HepG2 (cell line): ENCODE data around the gene LITAFD. TPM values are rescaled to one million over a fixed set of nuclear protein-coding genes. Genes with fewer than 3 reads are reported as not detected.
A peak's percentile ranks its signal among the peaks of the same experiment; 100 is the strongest.

Experiments
- ATF5 ChIP-seq: sonication (generic); formaldehyde crosslinking; IDR thresholded peaks from 2 replicates; pipeline ENCODE4 v1.4.0; 2020; ENCODE audit warnings: mild to moderate bottlenecking, low read depth, missing genetic modification reagents
- ATF7-NPFF ChIP-seq: sonication (generic); formaldehyde crosslinking; IDR thresholded peaks from 2 replicates; pipeline ENCODE4 v1.8.1; 2023; ENCODE audit warnings: mild to moderate bottlenecking, low read depth, missing genetic modification reagents, moderate library complexity
- DPF2 ChIP-seq: sonication (generic); formaldehyde crosslinking; IDR thresholded peaks from 2 replicates; pipeline ENCODE4 v1.4.0; 2020; ENCODE audit warnings: mild to moderate bottlenecking, low read depth, missing genetic modification reagents, borderline replicate concordance
- MAF1 ChIP-seq: sonication (generic); formaldehyde crosslinking; IDR thresholded peaks from 2 replicates; pipeline ENCODE4 v1.5.0; 2020; ENCODE audit warnings: missing genetic modification reagents, borderline replicate concordance
- NR2F6 ChIP-seq, 2 experiments: IDR thresholded peaks; 2 replicates each; pipeline ENCODE4 v1.6.1; 2016; ENCODE audit warnings: antibody characterized with exemption in 1 of 2, mild to moderate bottlenecking in 1 of 2
- POLR2A ChIP-seq, 2 experiments: IDR thresholded peaks; 2 replicates each; pipeline ENCODE4 v1.6.1; 2011; ENCODE audit warnings: low read depth in 2 of 2, low read length in 2 of 2, mild to moderate bottlenecking in 1 of 2, moderate library complexity in 1 of 2; ENCODE audit not compliant: insufficient read depth in 1 of 2
- TFDP2 ChIP-seq: sonication (generic); formaldehyde crosslinking; IDR thresholded peaks from 2 replicates; pipeline ENCODE4 v1.4.0; 2020; ENCODE audit warnings: missing genetic modification reagents
- TSC22D2 ChIP-seq: sonication (generic); formaldehyde crosslinking; IDR thresholded peaks from 2 replicates; pipeline ENCODE4 v1.5.1; 2020; ENCODE audit warnings: missing genetic modification reagents, mild to moderate bottlenecking, borderline replicate concordance
- ZBTB40 ChIP-seq, 2 experiments: fragments of 450-650 bp in 1 of 2; sonication (generic) in 1 of 2; formaldehyde crosslinking in 1 of 2; IDR thresholded peaks; 2 replicates each; pipeline versions ENCODE4 v1.6.1 to v1.8.0; 2016 to 2022; ENCODE audit warnings: antibody characterized with exemption in 1 of 2, mild to moderate bottlenecking in 1 of 2, missing genetic modification reagents in 1 of 2
- ZMYM3 ChIP-seq: sonication (generic); formaldehyde crosslinking; IDR thresholded peaks from 2 replicates; pipeline ENCODE4 v1.5.1; 2020; ENCODE audit warnings: mild to moderate bottlenecking, missing genetic modification reagents
- ZNF263 ChIP-seq: sonication (generic); formaldehyde crosslinking; IDR thresholded peaks from 2 replicates; pipeline ENCODE4 v1.4.0; 2020; ENCODE audit warnings: missing genetic modification reagents
- ZNF550 ChIP-seq: sonication (generic); formaldehyde crosslinking; IDR thresholded peaks from 2 replicates; pipeline ENCODE4 v1.4.0; 2020; ENCODE audit warnings: mild to moderate bottlenecking, missing genetic modification reagents, borderline replicate concordance
- ZNF776 ChIP-seq: sonication (generic); formaldehyde crosslinking; IDR thresholded peaks from 2 replicates; pipeline ENCODE4 v1.4.0; 2020; ENCODE audit warnings: mild to moderate bottlenecking, missing genetic modification reagents
- polyA plus RNA-seq, 8 experiments: library from polyadenylated mRNA; depleted of rRNA in 3 of 8; stranded (reverse) in 7 of 8; unstranded in 1 of 8; fragments of >200 nt; fragmentation: Illumina TruSeq in 4 of 8; extraction: Trizol in 4 of 8; gene quantifications; 2 replicates each; pipeline versions ENCODE4 v1.2.1 to v1.2.3, GENCODE V29; 2011 to 2016; ENCODE audit warnings: low read depth in 4 of 8, missing spikeins in 1 of 8, mixed read lengths in 1 of 8; ENCODE audit not compliant: insufficient read depth in 1 of 8
- total RNA-seq, 5 experiments: library from RNA; depleted of rRNA; stranded (reverse); fragments of >200 nt; fragmentation: Illumina TruSeq; extraction: Trizol; gene quantifications; 2 replicates each; pipeline ENCODE4 v1.2.3, GENCODE V29; 2016; ENCODE audit warnings: low read depth in 1 of 5
- TF ChIP-seq, protein P1 (sequence below): IDR thresholded peaks from 2 replicates; pipeline ENCODE4 v1.6.1; 2016; ENCODE audit warnings: missing genetic modification reagents, missing compliant biosample characterization
- TF ChIP-seq, protein P2 (sequence below): sonication (generic); formaldehyde crosslinking; conservative IDR thresholded peaks from 2 replicates; pipeline ENCODE4 v1.8.1; 2023; ENCODE audit warnings: missing genetic modification reagents

The LITAFD gene
- total and polyA plus RNA-seq, 2 of the 13 experiments (the other 11 are each of a cell fraction or from before 2014, with no cell fraction given) = not detected

DNA sequence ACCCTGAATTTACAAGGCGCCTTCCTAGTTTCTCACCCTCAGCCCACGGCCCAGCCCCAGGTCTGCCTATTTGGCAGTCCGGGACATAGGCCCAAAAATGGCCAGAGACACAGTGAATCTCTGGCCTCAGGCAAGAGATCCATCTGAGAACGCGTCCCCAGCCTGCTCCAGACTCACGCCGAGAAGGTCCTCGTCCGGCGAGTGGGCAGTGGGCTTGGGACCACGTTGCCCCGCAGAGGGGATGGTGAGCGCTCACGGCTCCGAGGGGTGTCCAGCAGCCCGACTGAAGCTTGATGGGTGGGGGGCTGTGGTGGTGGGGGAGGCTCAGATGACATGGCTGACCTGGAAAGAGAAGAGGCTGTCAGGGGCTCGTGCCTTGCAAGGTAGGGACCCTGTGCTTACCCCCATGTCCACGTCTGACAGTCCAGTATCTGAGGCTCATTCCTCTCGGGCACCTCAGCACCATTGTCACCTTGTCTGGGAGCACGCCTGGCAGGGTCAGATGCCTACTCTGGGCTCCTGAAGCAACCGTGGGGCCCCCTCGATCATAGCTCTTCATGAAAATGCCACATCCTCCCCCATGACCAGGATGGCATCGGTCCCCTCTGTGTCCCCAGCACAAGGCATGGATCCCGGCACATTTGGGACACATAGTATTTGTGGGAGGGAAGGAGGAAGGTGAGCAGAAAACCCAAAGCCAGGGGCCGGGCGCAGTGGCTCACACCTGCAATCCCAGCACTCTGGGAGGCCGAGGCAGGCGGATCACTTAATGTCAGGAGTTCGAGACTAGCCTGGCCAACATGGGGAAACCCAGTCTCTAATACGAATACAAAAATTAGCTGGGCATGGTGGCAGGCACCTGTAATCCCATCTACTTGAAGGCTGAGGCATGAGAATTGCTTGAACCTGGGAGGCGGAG, 22.9 kb upstream of the LITAFD start (continued):
- TF ChIP-seq ZBTB40 (IDR thresholded peaks at IDR 0.05) (no peak), ZBTB40 (CRISPR knock-in tag; IDR thresholded peaks at IDR 0.05) (no peak), MAF1 (no peak), ATF7-NPFF (CRISPR knock-in tag) (no peak), TSC22D2 (no peak), ZNF263 (CRISPR knock-in tag) (no peak), DPF2 (CRISPR knock-in tag) (no peak), NR2F6 (IDR thresholded peaks at IDR 0.05) (no peak), NR2F6 (CRISPR knock-in tag; IDR thresholded peaks at IDR 0.05) (no peak), ZNF776 (CRISPR knock-in tag) (peak; percentile 33; the same call in 1 of the 2 replicates), TFDP2 (CRISPR knock-in tag) (no peak), POLR2A (IDR thresholded peaks at IDR 0.05; ENCODE audit: insufficient read depth in 1 of 2, low read depth in 2 of 2, low read length in 2 of 2) (peak in 1 of 2 experiments; percentile 44; a peak in 2 of 4 replicates), ATF5 (no peak), ZMYM3 (no peak), ZNF550 (CRISPR knock-in tag) (no peak)
- TF ChIP-seq, protein P1, sequence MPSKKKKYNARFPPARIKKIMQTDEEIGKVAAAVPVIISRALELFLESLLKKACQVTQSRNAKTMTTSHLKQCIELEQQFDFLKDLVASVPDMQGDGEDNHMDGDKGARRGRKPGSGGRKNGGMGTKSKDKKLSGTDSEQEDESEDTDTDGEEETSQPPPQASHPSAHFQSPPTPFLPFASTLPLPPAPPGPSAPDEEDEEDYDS = no peak
- TF ChIP-seq, protein P2, sequence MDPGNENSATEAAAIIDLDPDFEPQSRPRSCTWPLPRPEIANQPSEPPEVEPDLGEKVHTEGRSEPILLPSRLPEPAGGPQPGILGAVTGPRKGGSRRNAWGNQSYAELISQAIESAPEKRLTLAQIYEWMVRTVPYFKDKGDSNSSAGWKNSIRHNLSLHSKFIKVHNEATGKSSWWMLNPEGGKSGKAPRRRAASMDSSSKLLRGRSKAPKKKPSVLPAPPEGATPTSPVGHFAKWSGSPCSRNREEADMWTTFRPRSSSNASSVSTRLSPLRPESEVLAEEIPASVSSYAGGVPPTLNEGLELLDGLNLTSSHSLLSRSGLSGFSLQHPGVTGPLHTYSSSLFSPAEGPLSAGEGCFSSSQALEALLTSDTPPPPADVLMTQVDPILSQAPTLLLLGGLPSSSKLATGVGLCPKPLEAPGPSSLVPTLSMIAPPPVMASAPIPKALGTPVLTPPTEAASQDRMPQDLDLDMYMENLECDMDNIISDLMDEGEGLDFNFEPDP = no peak
